H1 (cell line): ENCODE results near the gene ICA1. TPM values are rescaled to one million over a fixed set of nuclear protein-coding genes. Genes with fewer than 3 reads are reported as not detected.

Source experiments
- TAF1 ChIP-seq: IDR thresholded peaks from 2 replicates; pipeline ENCODE4 v1.6.1; 2011; ENCODE audit warnings: mild to moderate bottlenecking, low read depth, low read length
- TCF12 ChIP-seq: IDR thresholded peaks from 2 replicates; pipeline ENCODE4 v1.6.1; 2011; ENCODE audit warnings: low read depth, mild to moderate bottlenecking, low read length
- polyA plus RNA-seq, 7 experiments: library from polyadenylated mRNA; depleted of rRNA in 3 of 7; stranded (reverse) in 5 of 7; unstranded in 2 of 7; fragments of >200 nt in 5 of 7; fragments of 200-250 nt in 2 of 7; gene quantifications; 1 replicate in 5 of 7; 2 replicates in 1 of 7; 4 replicates in 1 of 7; pipeline versions ENCODE4 v1.2.1 to v1.2.3, GENCODE V29; 2011 to 2013; ENCODE audit warnings: missing spikeins in 2 of 7, mixed read lengths in 2 of 7
- total RNA-seq: library from RNA; stranded (reverse); fragmentation: NEBNext Ultra II Directional; extraction: Animal tissue kit (Norgen Biotek cat#: 25700); gene quantifications from 2 replicates; pipeline ENCODE4 v1.2.1, GENCODE V29; 2021
- TF ChIP-seq, protein P1 (sequence below): fragments of 300-600 bp; sonication (generic); IDR thresholded peaks from 2 replicates; pipeline ENCODE4 v1.7.1; 2012; ENCODE audit warnings: low read length, moderate library complexity, mild to moderate bottlenecking, inconsistent platforms; ENCODE audit not compliant: insufficient replicate concordance

ICA1 gene
- total and polyA plus RNA-seq, 2 of the 8 experiments (the other 6 are each of a cell fraction or from before 2014, with no cell fraction given) = 14.9 to 37.1 TPM

DNA sequence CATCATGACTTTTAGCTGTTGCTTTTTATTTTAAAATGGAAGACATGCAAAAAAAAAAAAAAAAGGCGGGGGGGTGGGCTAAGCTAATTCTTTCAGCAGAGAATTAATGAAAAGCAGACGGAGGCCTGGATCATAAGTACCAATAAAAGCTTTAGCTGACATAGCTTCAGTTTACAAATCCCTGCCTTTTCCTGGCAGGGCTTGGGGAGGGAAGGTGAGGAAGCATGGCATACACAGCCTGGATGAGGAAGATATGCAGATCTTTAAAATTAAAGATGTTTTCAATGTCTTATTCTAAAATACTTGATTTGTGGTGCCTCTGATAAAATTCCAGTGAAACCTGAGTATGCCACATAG, 57.0 kb downstream of the ICA1 start (continued):
- TF ChIP-seq, protein P1, sequence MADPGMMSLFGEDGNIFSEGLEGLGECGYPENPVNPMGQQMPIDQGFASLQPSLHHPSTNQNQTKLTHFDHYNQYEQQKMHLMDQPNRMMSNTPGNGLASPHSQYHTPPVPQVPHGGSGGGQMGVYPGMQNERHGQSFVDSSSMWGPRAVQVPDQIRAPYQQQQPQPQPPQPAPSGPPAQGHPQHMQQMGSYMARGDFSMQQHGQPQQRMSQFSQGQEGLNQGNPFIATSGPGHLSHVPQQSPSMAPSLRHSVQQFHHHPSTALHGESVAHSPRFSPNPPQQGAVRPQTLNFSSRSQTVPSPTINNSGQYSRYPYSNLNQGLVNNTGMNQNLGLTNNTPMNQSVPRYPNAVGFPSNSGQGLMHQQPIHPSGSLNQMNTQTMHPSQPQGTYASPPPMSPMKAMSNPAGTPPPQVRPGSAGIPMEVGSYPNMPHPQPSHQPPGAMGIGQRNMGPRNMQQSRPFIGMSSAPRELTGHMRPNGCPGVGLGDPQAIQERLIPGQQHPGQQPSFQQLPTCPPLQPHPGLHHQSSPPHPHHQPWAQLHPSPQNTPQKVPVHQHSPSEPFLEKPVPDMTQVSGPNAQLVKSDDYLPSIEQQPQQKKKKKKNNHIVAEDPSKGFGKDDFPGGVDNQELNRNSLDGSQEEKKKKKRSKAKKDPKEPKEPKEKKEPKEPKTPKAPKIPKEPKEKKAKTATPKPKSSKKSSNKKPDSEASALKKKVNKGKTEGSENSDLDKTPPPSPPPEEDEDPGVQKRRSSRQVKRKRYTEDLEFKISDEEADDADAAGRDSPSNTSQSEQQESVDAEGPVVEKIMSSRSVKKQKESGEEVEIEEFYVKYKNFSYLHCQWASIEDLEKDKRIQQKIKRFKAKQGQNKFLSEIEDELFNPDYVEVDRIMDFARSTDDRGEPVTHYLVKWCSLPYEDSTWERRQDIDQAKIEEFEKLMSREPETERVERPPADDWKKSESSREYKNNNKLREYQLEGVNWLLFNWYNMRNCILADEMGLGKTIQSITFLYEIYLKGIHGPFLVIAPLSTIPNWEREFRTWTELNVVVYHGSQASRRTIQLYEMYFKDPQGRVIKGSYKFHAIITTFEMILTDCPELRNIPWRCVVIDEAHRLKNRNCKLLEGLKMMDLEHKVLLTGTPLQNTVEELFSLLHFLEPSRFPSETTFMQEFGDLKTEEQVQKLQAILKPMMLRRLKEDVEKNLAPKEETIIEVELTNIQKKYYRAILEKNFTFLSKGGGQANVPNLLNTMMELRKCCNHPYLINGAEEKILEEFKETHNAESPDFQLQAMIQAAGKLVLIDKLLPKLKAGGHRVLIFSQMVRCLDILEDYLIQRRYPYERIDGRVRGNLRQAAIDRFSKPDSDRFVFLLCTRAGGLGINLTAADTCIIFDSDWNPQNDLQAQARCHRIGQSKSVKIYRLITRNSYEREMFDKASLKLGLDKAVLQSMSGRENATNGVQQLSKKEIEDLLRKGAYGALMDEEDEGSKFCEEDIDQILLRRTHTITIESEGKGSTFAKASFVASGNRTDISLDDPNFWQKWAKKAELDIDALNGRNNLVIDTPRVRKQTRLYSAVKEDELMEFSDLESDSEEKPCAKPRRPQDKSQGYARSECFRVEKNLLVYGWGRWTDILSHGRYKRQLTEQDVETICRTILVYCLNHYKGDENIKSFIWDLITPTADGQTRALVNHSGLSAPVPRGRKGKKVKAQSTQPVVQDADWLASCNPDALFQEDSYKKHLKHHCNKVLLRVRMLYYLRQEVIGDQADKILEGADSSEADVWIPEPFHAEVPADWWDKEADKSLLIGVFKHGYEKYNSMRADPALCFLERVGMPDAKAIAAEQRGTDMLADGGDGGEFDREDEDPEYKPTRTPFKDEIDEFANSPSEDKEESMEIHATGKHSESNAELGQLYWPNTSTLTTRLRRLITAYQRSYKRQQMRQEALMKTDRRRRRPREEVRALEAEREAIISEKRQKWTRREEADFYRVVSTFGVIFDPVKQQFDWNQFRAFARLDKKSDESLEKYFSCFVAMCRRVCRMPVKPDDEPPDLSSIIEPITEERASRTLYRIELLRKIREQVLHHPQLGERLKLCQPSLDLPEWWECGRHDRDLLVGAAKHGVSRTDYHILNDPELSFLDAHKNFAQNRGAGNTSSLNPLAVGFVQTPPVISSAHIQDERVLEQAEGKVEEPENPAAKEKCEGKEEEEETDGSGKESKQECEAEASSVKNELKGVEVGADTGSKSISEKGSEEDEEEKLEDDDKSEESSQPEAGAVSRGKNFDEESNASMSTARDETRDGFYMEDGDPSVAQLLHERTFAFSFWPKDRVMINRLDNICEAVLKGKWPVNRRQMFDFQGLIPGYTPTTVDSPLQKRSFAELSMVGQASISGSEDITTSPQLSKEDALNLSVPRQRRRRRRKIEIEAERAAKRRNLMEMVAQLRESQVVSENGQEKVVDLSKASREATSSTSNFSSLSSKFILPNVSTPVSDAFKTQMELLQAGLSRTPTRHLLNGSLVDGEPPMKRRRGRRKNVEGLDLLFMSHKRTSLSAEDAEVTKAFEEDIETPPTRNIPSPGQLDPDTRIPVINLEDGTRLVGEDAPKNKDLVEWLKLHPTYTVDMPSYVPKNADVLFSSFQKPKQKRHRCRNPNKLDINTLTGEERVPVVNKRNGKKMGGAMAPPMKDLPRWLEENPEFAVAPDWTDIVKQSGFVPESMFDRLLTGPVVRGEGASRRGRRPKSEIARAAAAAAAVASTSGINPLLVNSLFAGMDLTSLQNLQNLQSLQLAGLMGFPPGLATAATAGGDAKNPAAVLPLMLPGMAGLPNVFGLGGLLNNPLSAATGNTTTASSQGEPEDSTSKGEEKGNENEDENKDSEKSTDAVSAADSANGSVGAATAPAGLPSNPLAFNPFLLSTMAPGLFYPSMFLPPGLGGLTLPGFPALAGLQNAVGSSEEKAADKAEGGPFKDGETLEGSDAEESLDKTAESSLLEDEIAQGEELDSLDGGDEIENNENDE = no peak
- TF ChIP-seq TAF1 (no peak), TCF12 (no peak)
